Liver (tissue), 9 donors: ENCODE results near the gene TVP23A. TPM values are rescaled to one million over a fixed set of nuclear protein-coding genes. Genes with fewer than 3 reads are reported as not detected.

Experiments used
- DNase-seq: peaks from one replicate; pipeline ENCODE4 v3.0.0-alpha.2; 2017; ENCODE audit warnings: low spot score
- H3K27ac ChIP-seq, 2 donors: one replicate each; pipeline ENCODE4 v1.7.0; 2013; ENCODE audit warnings: inconsistent platforms in 2 of 2, low read length in 2 of 2, control low read depth in 1 of 2, low read depth in 1 of 2, mild to moderate bottlenecking in 1 of 2
- H3K27me3 ChIP-seq, 4 donors: one replicate each; pipeline versions ENCODE4 v1.6.1 to v1.7.0; 2013; ENCODE audit warnings: low read length in 3 of 4, inconsistent platforms in 1 of 4, mild to moderate bottlenecking in 1 of 4, moderate library complexity in 1 of 4; ENCODE audit not compliant: control insufficient read depth in 4 of 4, insufficient read depth in 4 of 4
- H3K36me3 ChIP-seq, 4 donors: one replicate each; pipeline versions ENCODE4 v1.6.1 to v1.7.0; 2013; ENCODE audit warnings: low read length in 3 of 4, mild to moderate bottlenecking in 3 of 4, low read depth in 1 of 4, moderate library complexity in 1 of 4; ENCODE audit not compliant: control insufficient read depth in 4 of 4, insufficient read depth in 3 of 4
- H3K4me1 ChIP-seq, 4 donors: one replicate each; pipeline versions ENCODE4 v1.6.1 to v1.7.0; 2013; ENCODE audit warnings: low read length in 3 of 4, mild to moderate bottlenecking in 3 of 4, moderate library complexity in 1 of 4; ENCODE audit not compliant: control insufficient read depth in 4 of 4, insufficient read depth in 4 of 4
- H3K4me3 ChIP-seq, 3 donors: one replicate each; pipeline versions ENCODE4 v1.6.1 to v1.7.0; 2013; ENCODE audit warnings: low read length in 3 of 3, control low read depth in 1 of 3, low read depth in 1 of 3, mild to moderate bottlenecking in 1 of 3
- H3K9ac ChIP-seq, 2 donors: one replicate each; pipeline ENCODE4 v1.7.0; 2013; ENCODE audit warnings: low read length in 2 of 2, mild to moderate bottlenecking in 2 of 2, moderate library complexity in 2 of 2, control low read depth in 1 of 2, low read depth in 1 of 2
- H3K9me3 ChIP-seq, 4 donors: one replicate each; pipeline versions ENCODE4 v1.6.1 to v1.7.0; 2013; ENCODE audit warnings: low read length in 3 of 4; ENCODE audit not compliant: control insufficient read depth in 4 of 4
- ATF3 ChIP-seq: IDR thresholded peaks from 2 replicates; pipeline ENCODE4 v1.6.1; 2016; ENCODE audit warnings: antibody characterized with exemption
- FOXA1 ChIP-seq: IDR thresholded peaks from 2 replicates; pipeline ENCODE4 v1.6.1; 2016; ENCODE audit warnings: antibody characterized with exemption
- FOXA2 ChIP-seq: IDR thresholded peaks from 2 replicates; pipeline ENCODE4 v1.6.1; 2016; ENCODE audit warnings: antibody characterized with exemption
- GABPA ChIP-seq, 2 donors: IDR thresholded peaks in 1 of 2; conservative IDR thresholded peaks in 1 of 2; 2 replicates each; pipeline ENCODE4 v1.6.1; 2016; ENCODE audit warnings: antibody characterized with exemption in 2 of 2, mild to moderate bottlenecking in 1 of 2, moderate library complexity in 1 of 2
- HNF4A ChIP-seq, 2 donors: conservative IDR thresholded peaks; 2 replicates each; pipeline ENCODE4 v1.6.1; 2016; ENCODE audit warnings: antibody characterized with exemption in 2 of 2, mild to moderate bottlenecking in 2 of 2
- NR2F2 ChIP-seq: IDR thresholded peaks from 2 replicates; pipeline ENCODE4 v1.6.1; 2016; ENCODE audit warnings: antibody characterized with exemption
- RAD21 ChIP-seq, 2 donors: IDR thresholded peaks; 2 replicates each; pipeline ENCODE4 v1.6.1; 2016; ENCODE audit warnings: antibody characterized with exemption in 2 of 2, mild to moderate bottlenecking in 2 of 2
- REST ChIP-seq: IDR thresholded peaks from 2 replicates; pipeline ENCODE4 v1.6.1; 2016; ENCODE audit warnings: antibody characterized with exemption, mild to moderate bottlenecking
- RXRA ChIP-seq, 2 donors: IDR thresholded peaks; 2 replicates each; pipeline ENCODE4 v1.6.1; 2017 to 2018; ENCODE audit warnings: antibody characterized with exemption in 2 of 2, mild to moderate bottlenecking in 1 of 2
- SP1 ChIP-seq: IDR thresholded peaks from 2 replicates; pipeline ENCODE4 v1.6.1; 2018; ENCODE audit warnings: antibody characterized with exemption, mild to moderate bottlenecking
- TAF1 ChIP-seq: conservative IDR thresholded peaks from 2 replicates; pipeline ENCODE4 v1.6.1; 2016; ENCODE audit warnings: antibody characterized with exemption, mild to moderate bottlenecking
- YY1 ChIP-seq: IDR thresholded peaks from 2 replicates; pipeline ENCODE4 v1.6.1; 2016; ENCODE audit warnings: antibody characterized with exemption, mild to moderate bottlenecking
- ZBTB33 ChIP-seq: IDR thresholded peaks from 2 replicates; pipeline ENCODE4 v1.6.1; 2016; ENCODE audit warnings: antibody characterized with exemption
- WGBS: extraction: QIAGEN DNeasy Blood & Tissue Kit; methylation state at CpG from one replicate; pipeline ENCODE4 v1.1.7; 2013; 5-methylcytosine and 5-hydroxymethylcytosine counted together
- polyA plus RNA-seq, 2 donors: library from polyadenylated mRNA; stranded (reverse) in 1 of 2; unstranded in 1 of 2; fragments of 200-250 nt in 1 of 2; fragments of >200 nt in 1 of 2; fragmentation: Nextera tagmentation in 1 of 2; extraction: Ambion mirVana in 1 of 2; gene quantifications; one replicate each; pipeline versions ENCODE4 v1.2.1 to v1.2.3, GENCODE V29; 2013 to 2015
- total RNA-seq, 2 donors: library from RNA; depleted of rRNA; stranded (reverse); fragments of >200 nt; gene quantifications; one replicate each; pipeline ENCODE4 v1.2.3, GENCODE V29; 2014
- donor health status: healthy.
- donor health status: healthy.
- donor health status: healthy.
- donor health status: healthy.
- donor health status: healthy.

The TVP23A gene
- total and polyA plus RNA-seq, 4 donors: 0.09 to 0.32 (median 0.09) TPM; not detected in 1

GRCh38 chr16:10828851-10829366, 10.3 kb upstream of the TVP23A start (continued):
- TF ChIP-seq ZBTB33: no peak
- no peak for TF ChIP-seq FOXA1
- TF ChIP-seq HNF4A (conservative IDR thresholded peaks at IDR 0.05): peak; percentile 48 to 57
- TF ChIP-seq TAF1: no peak
- TF ChIP-seq ATF3: no peak
- TF ChIP-seq NR2F2: peak; percentile 79
- TF ChIP-seq RXRA (IDR thresholded peaks at IDR 0.05): peak; percentile 64 to 75

DNA sequence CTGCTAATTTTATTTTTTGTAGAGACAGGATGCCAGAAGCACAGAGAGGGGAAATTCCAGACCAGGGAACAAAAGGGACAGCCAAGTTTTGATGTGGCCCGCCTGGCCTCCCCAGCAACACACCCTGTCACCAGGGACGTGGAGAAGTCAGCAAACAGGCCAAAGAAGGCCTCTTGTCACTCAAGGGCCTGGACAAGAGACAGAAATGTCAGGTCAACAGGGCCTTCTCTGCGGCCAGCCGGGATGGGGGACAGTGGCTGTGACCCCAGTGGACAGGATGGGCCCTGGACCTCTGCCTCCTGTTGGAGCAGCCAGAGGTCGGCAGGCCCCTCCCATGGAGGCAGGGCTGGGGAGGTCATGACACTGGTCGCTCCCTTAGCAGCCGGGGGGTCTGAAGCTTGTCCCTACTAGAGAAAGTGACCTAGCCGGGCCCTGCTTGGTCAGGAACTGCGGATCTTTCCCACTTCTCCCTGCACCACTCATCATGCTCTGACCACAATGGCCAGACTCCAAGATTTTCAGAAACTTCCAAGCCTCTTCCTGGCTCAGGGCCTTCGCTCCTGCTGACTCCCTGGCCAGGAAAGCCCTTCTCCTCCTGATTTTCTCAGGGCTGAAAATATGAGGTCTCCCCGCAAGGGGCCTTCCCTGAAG, 9.2 kb upstream of the TVP23A start:
- peaks cover 12 to 31% (median 23%) of the 10 kb centered on the region in 4 donors for H3K4me1 ChIP-seq
- H3K9ac ChIP-seq: peak overlapping the region in 1 of 2 donors; percentile 37
- WGBS: 19% methylated on average over 11 of the region's 11 CpGs
- DNase-seq: no peak
- no peaks in the 10 kb centered on the region for H3K9me3 ChIP-seq
- H3K36me3 ChIP-seq: no peaks in the 10 kb centered on the region
- no peaks in the 10 kb centered on the region for H3K27me3 ChIP-seq
- H3K4me3 ChIP-seq: no peak overlapping the region
- TF ChIP-seq FOXA2: no peak
- no peak for TF ChIP-seq GABPA (IDR thresholded peaks at IDR 0.05 in 1 of 2, conservative IDR thresholded peaks at IDR 0.05 in 1 of 2)
- TF ChIP-seq SP1: peak; percentile 65
- peak; percentile 76 to 82 for TF ChIP-seq RXRA (IDR thresholded peaks at IDR 0.05)
- peak; percentile 6 to 58 for TF ChIP-seq HNF4A (conservative IDR thresholded peaks at IDR 0.05)
- peak; percentile 48 for TF ChIP-seq REST
- peak in 1 of 2 donors; percentile 2 for TF ChIP-seq RAD21 (IDR thresholded peaks at IDR 0.05)
- TF ChIP-seq NR2F2: peak; percentile 99
- TF ChIP-seq YY1: peak; percentile 33
- peak overlapping the region; percentile 84 to 98 for H3K27ac ChIP-seq
